Testis (tissue), 3 donors: ENCODE measurements around the gene GLI3. TPM values are rescaled to one million over a fixed set of nuclear protein-coding genes. Genes with fewer than 3 reads are reported as not detected.

ENCODE experiments used
- DNase-seq: peaks from one replicate; pipeline ENCODE4 v3.0.0-alpha.2; 2019
- H3K27ac ChIP-seq, 2 donors: fragments of 200-600 bp; sonication (generic); one replicate each; pipeline ENCODE4 v1.5.1; 2019
- H3K27me3 ChIP-seq: fragments of 200-600 bp; sonication (generic); one replicate; pipeline ENCODE4 v1.5.1; 2019
- H3K36me3 ChIP-seq: fragments of 200-600 bp; sonication (generic); one replicate; pipeline ENCODE4 v1.5.1; 2017; ENCODE audit warnings: low read depth; ENCODE audit errors: missing control alignments
- H3K4me1 ChIP-seq: fragments of 200-600 bp; sonication (generic); one replicate; pipeline ENCODE4 v1.5.1; 2019
- H3K4me3 ChIP-seq, 2 donors: fragments of 200-600 bp; sonication (generic); one replicate each; pipeline ENCODE4 v1.5.1; 2017 to 2019
- H3K9me3 ChIP-seq: fragments of 200-600 bp; sonication (generic); one replicate; pipeline ENCODE4 v1.5.1; 2017
- POLR2A ChIP-seq: fragments of 450-650 bp; IDR thresholded peaks from one replicate; pipeline ENCODE4 v1.6.1; 2017; ENCODE audit warnings: antibody characterized with exemption, mild to moderate bottlenecking, moderate library complexity
- WGBS, 2 donors: methylation state at CpG; one replicate each; pipeline ENCODE4 v1.1.5; 2018; 5-methylcytosine and 5-hydroxymethylcytosine counted together
- intact Hi-C: fragments of 100-400 bp; cut with DNase I; formaldehyde crosslinking; loops from one replicate; pipeline ENCODE4 v1.15.1; 2023; ENCODE audit warnings: low total_unique reads
- polyA plus RNA-seq: library from polyadenylated mRNA; stranded (reverse); fragments of 350-450 nt; fragmentation: Illumina TruSeq; extraction: RNeasy Lipid Tissue Mini Kit (QIAGEN cat#74804); gene quantifications from one replicate; pipeline ENCODE4 v1.2.3, GENCODE V29; 2014; ENCODE audit warnings: low read depth, low replicate concordance; ENCODE audit not compliant: insufficient read depth
- total RNA-seq, 2 donors: library from RNA; depleted of rRNA; stranded (reverse); fragments of >200 nt; gene quantifications; one replicate each; pipeline ENCODE4 v1.2.3, GENCODE V29; 2016
- TF ChIP-seq, protein P1 (sequence below), 3 experiments: fragments of 450-650 bp in 2 of 3; fragments of 200-600 bp in 1 of 3; sonication (generic) in 1 of 3; IDR thresholded peaks; one replicate each; pipeline ENCODE4 v1.5.1; 2016 to 2019; ENCODE audit warnings: antibody characterized with exemption in 3 of 3, mild to moderate bottlenecking in 2 of 3, moderate library complexity in 1 of 3

The GLI3 gene
- total and polyA plus RNA-seq, 3 donors from 2014 or later = 3.8 to 7.3 (median 5.0) TPM

DNA sequence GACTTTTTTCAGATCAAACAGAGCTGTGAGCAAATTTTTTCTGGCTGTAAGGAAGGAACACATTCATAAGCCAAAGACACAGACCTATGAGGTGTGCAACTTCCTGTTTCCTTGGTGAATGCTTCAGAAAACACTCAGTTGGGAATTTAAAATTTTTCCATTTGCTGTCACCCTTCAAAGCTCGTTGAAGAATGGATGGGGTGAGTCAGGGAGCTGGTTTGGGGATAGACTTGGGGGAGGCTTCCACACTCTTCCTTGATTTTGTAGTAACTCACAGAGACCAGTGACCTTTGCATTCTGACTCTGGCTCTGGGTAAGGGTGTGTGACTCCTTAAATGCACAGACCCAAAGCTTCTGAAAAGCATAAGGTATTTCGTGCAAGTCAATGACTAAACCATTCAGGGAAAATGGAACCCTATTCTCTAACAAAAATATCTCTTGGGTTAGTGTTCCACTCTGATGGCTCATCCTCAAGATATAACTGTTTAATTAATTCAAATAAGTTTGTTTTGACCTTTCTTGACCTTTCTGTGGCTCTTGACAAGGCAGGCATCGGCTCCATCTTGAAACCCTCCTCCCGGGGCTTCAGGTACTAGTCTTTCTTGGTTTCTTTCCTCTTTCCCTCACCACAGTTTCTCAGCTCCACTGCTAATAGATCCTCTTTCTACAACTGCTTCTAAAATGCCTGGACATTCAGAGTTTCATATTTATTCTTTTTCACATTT is 306.3 kb downstream of the GLI3 start:
- no peak overlapping the region for H3K27ac ChIP-seq
- intact Hi-C loops = no loop called here
- H3K27me3 ChIP-seq = no peaks in the 10 kb centered on the region
- H3K4me3 ChIP-seq = no peak overlapping the region
- TF ChIP-seq, protein P1, sequence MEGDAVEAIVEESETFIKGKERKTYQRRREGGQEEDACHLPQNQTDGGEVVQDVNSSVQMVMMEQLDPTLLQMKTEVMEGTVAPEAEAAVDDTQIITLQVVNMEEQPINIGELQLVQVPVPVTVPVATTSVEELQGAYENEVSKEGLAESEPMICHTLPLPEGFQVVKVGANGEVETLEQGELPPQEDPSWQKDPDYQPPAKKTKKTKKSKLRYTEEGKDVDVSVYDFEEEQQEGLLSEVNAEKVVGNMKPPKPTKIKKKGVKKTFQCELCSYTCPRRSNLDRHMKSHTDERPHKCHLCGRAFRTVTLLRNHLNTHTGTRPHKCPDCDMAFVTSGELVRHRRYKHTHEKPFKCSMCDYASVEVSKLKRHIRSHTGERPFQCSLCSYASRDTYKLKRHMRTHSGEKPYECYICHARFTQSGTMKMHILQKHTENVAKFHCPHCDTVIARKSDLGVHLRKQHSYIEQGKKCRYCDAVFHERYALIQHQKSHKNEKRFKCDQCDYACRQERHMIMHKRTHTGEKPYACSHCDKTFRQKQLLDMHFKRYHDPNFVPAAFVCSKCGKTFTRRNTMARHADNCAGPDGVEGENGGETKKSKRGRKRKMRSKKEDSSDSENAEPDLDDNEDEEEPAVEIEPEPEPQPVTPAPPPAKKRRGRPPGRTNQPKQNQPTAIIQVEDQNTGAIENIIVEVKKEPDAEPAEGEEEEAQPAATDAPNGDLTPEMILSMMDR (IDR thresholded peaks at IDR 0.05) = no peak
- no peak for TF ChIP-seq POLR2A
- no peaks in the 10 kb centered on the region for H3K4me1 ChIP-seq
- H3K36me3 ChIP-seq = no peaks in the 10 kb centered on the region
- WGBS, 2 donors = 85 to 87% methylated on average over 4 of the region's 4 CpGs
- no peaks in the 10 kb centered on the region for H3K9me3 ChIP-seq
- DNase-seq = no peak

DNA sequence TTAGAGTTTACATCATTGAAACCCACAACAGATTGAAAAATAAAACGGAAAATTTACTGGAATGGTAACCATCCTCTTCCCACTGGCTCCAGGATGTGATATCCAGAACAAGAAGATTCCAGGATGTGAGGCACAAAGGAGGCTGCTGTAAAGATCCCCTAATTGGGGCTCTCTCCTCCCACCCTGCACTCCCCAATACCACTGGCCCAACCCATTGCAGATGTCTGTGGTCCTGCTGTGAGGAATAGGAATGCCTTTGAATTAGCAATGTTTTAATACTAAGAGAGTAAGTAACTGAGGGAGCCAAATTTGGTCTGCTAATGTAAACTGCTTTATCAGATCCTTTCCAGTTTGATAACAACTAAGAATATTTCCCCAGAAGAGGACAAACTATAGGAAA is 308.2 kb downstream of the GLI3 start:
- Histone ChIP-seq H3K27ac (no peak overlapping the region), H3K9me3 (no peaks in the 10 kb centered on the region), H3K27me3 (no peaks in the 10 kb centered on the region), H3K36me3 (no peaks in the 10 kb centered on the region), H3K4me1 (no peaks in the 10 kb centered on the region), H3K4me3 (no peak overlapping the region)
- WGBS, 2 donors = 77 to 97% methylated on average over 1 of the region's 1 CpG
- no peak for TF ChIP-seq POLR2A
- TF ChIP-seq, protein P1 (IDR thresholded peaks at IDR 0.05) = no peak
- intact Hi-C loops = no loop called here
- DNase-seq = no peak

DNA sequence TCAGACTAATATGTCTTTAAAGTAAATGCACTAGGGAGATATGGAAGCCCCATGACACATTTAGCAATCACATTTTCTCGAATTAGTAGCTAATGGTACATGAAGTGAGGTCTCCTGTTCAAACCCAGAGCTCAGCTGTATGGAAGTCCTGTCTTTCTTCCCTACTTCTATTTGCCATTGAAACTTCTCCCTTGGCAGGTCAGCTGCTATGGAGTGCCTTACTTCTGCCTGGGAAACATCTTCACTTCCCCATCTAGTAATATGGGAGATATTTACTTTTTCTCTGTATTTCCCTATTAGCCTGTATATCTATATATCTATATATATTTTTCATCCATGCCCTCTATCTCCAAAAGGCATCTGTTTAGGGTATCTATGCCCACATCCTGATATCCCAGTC is 308.8 kb downstream of the GLI3 start:
- DNase-seq = no peak
- intact Hi-C loops = no loop called here
- H3K36me3 ChIP-seq = no peaks in the 10 kb centered on the region
- no peak overlapping the region for H3K4me3 ChIP-seq
- no peak overlapping the region for H3K27ac ChIP-seq
- no peaks in the 10 kb centered on the region for H3K4me1 ChIP-seq
- TF ChIP-seq, protein P1 (IDR thresholded peaks at IDR 0.05) = no peak
- no peak for TF ChIP-seq POLR2A
- no peaks in the 10 kb centered on the region for H3K27me3 ChIP-seq
- WGBS, 2 donors = 71 to 86% methylated on average over 1 of the region's 1 CpG
- no peaks in the 10 kb centered on the region for H3K9me3 ChIP-seq

DNA sequence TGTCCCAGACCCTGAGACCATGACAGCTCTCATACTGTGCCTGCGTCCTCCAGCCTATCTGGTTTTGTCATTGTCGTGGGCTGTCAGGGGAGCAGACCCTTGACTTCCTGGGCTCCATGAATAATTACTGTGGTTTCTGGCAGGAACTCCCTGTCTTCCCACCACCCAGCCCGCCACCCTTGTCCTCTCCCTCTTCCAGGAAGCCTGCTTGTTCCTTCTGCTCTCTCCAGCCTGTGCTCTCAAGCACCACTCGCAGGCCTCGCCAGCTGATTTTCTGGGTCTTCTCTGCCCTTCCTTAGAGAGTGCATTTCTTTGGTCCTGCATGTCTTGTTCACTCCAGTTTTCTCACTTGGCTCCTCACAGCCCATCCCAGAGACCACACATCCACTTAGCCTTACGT is 309.6 kb downstream of the GLI3 start:
- TF ChIP-seq POLR2A = no peak
- TF ChIP-seq, protein P1 (IDR thresholded peaks at IDR 0.05) = no peak
- 91 to 96% methylated on average over 6 of the region's 6 CpGs for WGBS, 2 donors
- H3K4me3 ChIP-seq = no peak overlapping the region

DNA sequence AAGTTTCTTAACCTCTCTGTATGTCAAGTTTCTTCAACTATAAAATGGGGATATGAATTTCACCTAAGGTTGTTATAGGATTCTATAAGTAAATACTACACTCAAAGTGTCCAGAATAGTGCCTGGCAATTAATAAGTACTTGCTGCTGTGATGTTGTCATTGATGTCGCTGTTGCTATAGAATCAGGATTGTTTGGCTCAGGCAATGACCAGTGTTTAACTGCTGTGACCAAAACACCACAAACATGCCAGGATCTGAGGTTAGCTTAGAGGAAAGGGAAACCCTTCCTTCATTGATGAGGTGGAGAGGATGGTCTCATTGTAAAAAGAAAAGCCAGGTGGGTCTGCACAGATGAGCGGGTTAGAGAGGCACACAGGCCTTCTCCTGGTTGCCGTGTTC is 311.1 kb downstream of the GLI3 start:
- no peak for DNase-seq
- no peaks in the 10 kb centered on the region for H3K36me3 ChIP-seq
- intact Hi-C loops = no loop called here
- no peak overlapping the region for H3K4me3 ChIP-seq
- no peaks in the 10 kb centered on the region for H3K27me3 ChIP-seq
- TF ChIP-seq POLR2A = no peak
- TF ChIP-seq, protein P1 (IDR thresholded peaks at IDR 0.05) = no peak
- 92 to 98% methylated on average over 3 of the region's 3 CpGs for WGBS, 2 donors
- no peaks in the 10 kb centered on the region for H3K4me1 ChIP-seq
- H3K27ac ChIP-seq = no peak overlapping the region
- H3K9me3 ChIP-seq = no peaks in the 10 kb centered on the region

More for the DNA sequence above, 309.6 kb downstream of the GLI3 start:
- Histone ChIP-seq H3K9me3 (no peaks in the 10 kb centered on the region), H3K27me3 (no peaks in the 10 kb centered on the region), H3K27ac (no peak overlapping the region), H3K4me1 (no peaks in the 10 kb centered on the region), H3K36me3 (no peaks in the 10 kb centered on the region)
- DNase-seq = no peak
- intact Hi-C loops = no loop called here
